ENCODE results near the gene MAPK1.
"Not testable (repeated sequence)": the region's sequence is repeated elsewhere in the genome, so short reads cannot be mapped to it uniquely, and the experiment has no call there.

MAPK1 gene

GRCh38 chr22:21909871-21910270 is 42.4 kb upstream of the MAPK1 start:
- Histone ChIP-seq H3K36me3 (ENCODE audit: control insufficient read depth in 2 of 2, insufficient read depth in 1 of 2, low read length in 2 of 2) (no peaks in the 10 kb centered on the region), H3K9me3 (ENCODE audit: control insufficient read depth, insufficient read depth, low read depth, low read length) (no peaks in the 10 kb centered on the region), H3K27ac (ENCODE audit: extremely low read depth, low read depth, low read length) (no peak overlapping the region), H3K4me1 (ENCODE audit: control insufficient read depth, insufficient read depth, low read length) (no peaks in the 10 kb centered on the region), H3K4me3 (ENCODE audit: low read depth, low read length) (no peak overlapping the region)
- no peak for TF ChIP-seq ZNF416 (tag by site-specific recombination; IDR thresholded peaks at IDR 0.05)
- TF ChIP-seq ZNF169 (tag by site-specific recombination; IDR thresholded peaks at IDR 0.05), result no peak
- no peak for TF ChIP-seq SP2 (tag by site-specific recombination; IDR thresholded peaks at IDR 0.05)
- no peak for TF ChIP-seq PBX3 (CRISPR knock-in tag; IDR thresholded peaks at IDR 0.05)
- no peak for TF ChIP-seq INSM2 (tag by site-specific recombination; IDR thresholded peaks at IDR 0.05)
- no peak for TF ChIP-seq ZNF292 (tag by site-specific recombination; IDR thresholded peaks at IDR 0.05; ENCODE audit: borderline replicate concordance, low read depth)
- no peak for TF ChIP-seq ZNF791 (tag by site-specific recombination; IDR thresholded peaks at IDR 0.05)
- no peak for TF ChIP-seq ZBTB48 (tag by site-specific recombination; IDR thresholded peaks at IDR 0.05)
- TF ChIP-seq ZNF837 (tag by site-specific recombination; IDR thresholded peaks at IDR 0.05), result no peak
- TF ChIP-seq BCL6B (tag by site-specific recombination; IDR thresholded peaks at IDR 0.05), result no peak
- no peak for TF ChIP-seq ZNF629 (tag by site-specific recombination; IDR thresholded peaks at IDR 0.05)
- TF ChIP-seq ZNF521 (tag by site-specific recombination; IDR thresholded peaks at IDR 0.05), result no peak
- TF ChIP-seq GLIS2 (tag by site-specific recombination; IDR thresholded peaks at IDR 0.05), result no peak
- no peak for TF ChIP-seq PRDM10 (tag by site-specific recombination; IDR thresholded peaks at IDR 0.05)
- CTCF ChIA-PET, result interaction anchor here (0.5 to 1.8 kb wide), 3 partner anchors 26 to 250 kb away, joined by 3 to 9 read pairs (median 4); no protein-coding TSS in a partner anchor
- POLR2A ChIA-PET, result no interaction called here

GRCh38 chr22:21907638-21908522 is 40.4 kb upstream of the MAPK1 start:
- TF ChIP-seq ZNF610 (tag by site-specific recombination; IDR thresholded peaks at IDR 0.05; ENCODE audit: borderline replicate concordance), result no peak
- ChIA-PET CTCF (interaction anchor here (2.0 kb wide), 1 partner anchor 31 kb away, joined by 6 read pairs; no protein-coding TSS in a partner anchor), POLR2A (no interaction called here)
- Histone ChIP-seq H3K9me3 (ENCODE audit: control insufficient read depth, insufficient read depth, low read depth, low read length) (no peaks in the 10 kb centered on the region), H3K36me3 (ENCODE audit: control insufficient read depth in 2 of 2, insufficient read depth in 1 of 2, low read length in 2 of 2) (no peaks in the 10 kb centered on the region), H3K4me3 (ENCODE audit: low read depth, low read length) (no peak overlapping the region), H3K27ac (ENCODE audit: extremely low read depth, low read depth, low read length) (no peak overlapping the region), H3K4me1 (ENCODE audit: control insufficient read depth, insufficient read depth, low read length) (no peaks in the 10 kb centered on the region)

- not testable (repeated sequence) for H3K36me3 ChIP-seq (ENCODE audit: control insufficient read depth in 2 of 2, insufficient read depth in 1 of 2, low read length in 2 of 2); H3K4me1 ChIP-seq (ENCODE audit: control insufficient read depth, insufficient read depth, low read length); H3K27ac ChIP-seq (ENCODE audit: extremely low read depth, low read depth, low read length); H3K9me3 ChIP-seq (ENCODE audit: control insufficient read depth, insufficient read depth, low read depth, low read length); H3K4me3 ChIP-seq (ENCODE audit: low read depth, low read length)
- ChIA-PET POLR2A (interaction anchor here (0.7 kb wide), 1 partner anchor 37 kb away, joined by 5 read pairs; no protein-coding TSS in a partner anchor), CTCF (interaction anchor here (0.5 to 0.6 kb wide), 2 partner anchors 11 to 89 kb away, joined by 3 to 5 read pairs; no protein-coding TSS in a partner anchor)
Measured at GRCh38 chr22:21905234-21905633, 37.8 kb upstream of the MAPK1 start.

All from HEK293 (cell line).